COR-L47 (cell line): ENCODE measurements around the gene EFNA5.
A peak's percentile ranks its signal among the peaks of the same experiment; 100 is the strongest.

Experiments
- DNase-seq: peaks from one replicate; lab custom pipeline; 2025; lab: John Stamatoyannopoulos, UW

The EFNA5 gene

DNA sequence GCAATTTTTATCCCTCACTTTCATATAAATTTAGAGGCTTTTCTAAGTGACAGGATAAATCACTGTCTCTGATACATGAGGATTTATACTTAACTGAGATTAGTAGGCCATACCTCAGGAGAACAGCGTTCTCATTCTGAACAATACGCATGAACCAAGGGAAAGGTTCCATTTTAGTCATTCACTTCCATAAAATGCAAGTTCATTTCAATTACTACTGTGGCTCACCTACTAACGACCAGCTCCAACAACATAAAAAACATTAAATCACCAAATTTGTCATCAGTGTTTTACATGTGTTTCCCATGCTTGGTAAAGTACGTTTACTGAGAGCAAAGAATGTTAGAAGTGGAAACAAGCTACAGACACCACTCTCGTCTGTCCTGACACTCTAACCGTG lies 67.4 kb downstream of the EFNA5 start:
- DNase-seq = no peak

- DNase-seq = no peak
These were observed 67.8 kb downstream of the EFNA5 start for GRCh38 chr5:107602896-107603295.

- no peak for DNase-seq
These were observed 69.7 kb downstream of the EFNA5 start for GRCh38 chr5:107601076-107601475.

GRCh38 chr5:107598958-107599357 lies 71.8 kb downstream of the EFNA5 start:
- no peak for DNase-seq

GRCh38 chr5:107597803-107598202 lies 72.9 kb downstream of the EFNA5 start:
- DNase-seq = no peak

DNA sequence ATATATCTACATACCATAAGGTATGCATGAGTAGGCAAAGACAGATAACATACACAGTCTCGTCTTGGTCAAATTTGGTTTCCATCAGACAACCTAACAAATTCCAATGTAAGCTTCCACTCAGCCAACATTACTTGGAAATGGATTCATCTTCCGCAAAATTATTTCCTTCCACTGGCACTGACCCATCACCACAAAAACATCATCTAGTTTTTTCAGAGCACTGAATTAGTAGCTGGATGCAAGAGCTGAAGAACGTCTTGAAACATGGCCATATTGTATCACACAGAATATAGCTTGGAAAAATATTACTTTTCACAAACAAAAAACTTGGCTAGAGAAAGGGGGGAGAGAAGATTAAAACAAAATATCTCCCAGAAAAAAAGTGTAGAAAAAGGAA lies 73.5 kb downstream of the EFNA5 start:
- DNase-seq = no peak

GRCh38 chr5:107594253-107595045 lies 76.3 kb downstream of the EFNA5 start:
- DNase-seq = no peak

DNA sequence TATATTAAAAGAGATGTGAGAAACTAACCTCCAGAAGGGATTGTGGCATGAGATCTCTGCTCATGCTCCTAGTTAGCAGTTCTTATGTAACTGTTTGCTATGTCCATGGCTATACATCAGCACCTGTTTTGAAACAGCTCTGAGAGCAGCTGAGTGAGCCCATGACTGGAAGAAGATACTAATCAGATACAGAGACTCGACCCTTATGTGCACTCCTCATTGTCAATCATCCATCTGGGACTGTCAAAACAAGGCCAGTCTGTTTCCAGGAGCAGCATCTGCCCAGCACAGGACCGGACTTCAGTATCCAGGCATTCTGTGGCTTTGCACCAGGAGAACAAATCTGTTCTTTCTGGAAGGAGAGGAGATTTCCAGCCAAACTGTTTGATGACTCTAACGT lies 77.7 kb downstream of the EFNA5 start:
- DNase-seq = no peak

DNA sequence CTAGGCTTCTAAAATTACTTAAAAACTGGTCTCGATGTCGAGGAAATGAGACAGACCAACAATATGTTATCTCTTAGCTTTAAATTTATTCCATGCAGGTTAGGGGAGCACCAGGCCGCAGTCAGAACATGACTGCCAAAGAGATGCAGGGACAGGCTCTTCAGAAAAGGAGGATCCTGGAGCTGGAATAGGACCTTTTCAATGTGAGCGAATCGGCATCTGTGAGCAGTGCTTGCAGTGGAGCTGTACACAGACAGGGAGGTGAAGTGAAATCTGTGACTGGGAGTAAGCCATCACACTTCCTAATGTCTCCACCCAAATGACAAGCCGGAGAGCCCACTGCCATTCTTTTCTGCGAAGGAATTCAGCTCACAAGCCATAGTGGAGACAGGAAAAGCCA lies 78.2 kb downstream of the EFNA5 start:
- no peak for DNase-seq

DNA sequence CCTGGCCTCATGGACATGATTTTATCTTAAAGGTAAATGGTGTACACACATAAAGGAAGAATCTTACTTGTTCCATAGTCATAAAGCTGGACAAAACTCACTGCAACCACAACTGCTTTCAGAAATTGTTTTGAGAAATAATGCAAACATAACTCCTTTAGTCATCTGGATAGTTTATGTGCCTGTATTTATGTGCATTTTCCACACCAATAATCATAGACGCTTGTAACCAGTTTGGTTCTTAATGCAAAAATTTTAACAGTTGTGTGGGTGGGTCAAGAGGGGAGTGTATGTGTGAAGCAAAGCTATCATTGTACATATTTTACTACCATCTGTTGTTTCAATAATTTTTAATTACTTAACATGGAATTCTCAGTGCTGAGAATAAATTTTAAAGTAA lies 80.1 kb downstream of the EFNA5 start:
- DNase-seq = no peak

DNA sequence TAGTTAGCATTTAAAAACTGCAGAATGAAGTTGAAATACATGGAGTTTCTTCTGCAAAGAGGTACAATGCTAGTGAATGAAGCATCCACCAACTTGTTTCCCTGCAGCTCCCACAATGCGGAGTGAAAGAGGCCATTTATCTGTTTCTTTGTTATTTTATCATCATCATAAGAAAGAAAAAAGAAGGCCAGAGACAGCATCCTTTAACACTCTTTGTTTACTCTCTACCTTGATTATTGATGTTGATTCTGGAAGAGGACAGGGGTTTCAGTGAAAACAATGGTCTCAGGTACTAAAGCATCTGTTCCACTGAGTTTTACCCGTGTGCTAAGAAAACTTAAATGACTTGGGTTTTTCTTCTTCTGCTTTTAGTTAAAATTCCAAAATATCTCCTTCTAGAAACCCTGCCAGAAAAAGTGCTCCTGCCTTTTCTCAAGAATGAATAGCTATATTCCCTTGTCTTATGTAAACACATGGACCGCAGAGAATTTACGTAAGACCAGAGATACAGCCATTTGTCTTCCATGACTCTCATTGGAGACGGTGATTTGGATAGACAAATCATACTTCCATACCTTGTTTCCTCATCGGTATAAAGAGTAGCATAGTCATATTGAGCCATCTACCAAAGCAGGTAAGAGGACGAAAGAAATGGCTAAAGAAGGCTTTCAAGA lies 81.1 kb downstream of the EFNA5 start:
- DNase-seq = no peak

DNA sequence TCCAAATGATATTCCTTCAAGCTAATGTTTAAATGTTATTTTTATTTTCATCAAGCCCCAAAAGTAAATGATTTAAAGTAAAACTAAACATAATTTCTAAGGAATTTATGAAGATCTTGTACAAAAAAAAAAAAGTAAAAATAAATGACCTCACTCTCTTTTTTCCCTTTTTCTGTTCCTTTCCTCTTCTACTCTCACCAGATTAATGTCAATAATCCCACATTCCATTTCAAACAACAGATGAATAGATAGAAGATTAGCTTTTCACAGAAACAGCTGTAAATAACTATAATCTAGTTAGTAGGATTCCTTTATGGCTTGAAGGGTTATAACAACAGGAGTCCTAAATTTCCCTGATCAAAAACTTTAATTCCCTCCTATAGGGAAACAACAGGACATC lies 88.1 kb downstream of the EFNA5 start:
- DNase-seq = no peak

DNA sequence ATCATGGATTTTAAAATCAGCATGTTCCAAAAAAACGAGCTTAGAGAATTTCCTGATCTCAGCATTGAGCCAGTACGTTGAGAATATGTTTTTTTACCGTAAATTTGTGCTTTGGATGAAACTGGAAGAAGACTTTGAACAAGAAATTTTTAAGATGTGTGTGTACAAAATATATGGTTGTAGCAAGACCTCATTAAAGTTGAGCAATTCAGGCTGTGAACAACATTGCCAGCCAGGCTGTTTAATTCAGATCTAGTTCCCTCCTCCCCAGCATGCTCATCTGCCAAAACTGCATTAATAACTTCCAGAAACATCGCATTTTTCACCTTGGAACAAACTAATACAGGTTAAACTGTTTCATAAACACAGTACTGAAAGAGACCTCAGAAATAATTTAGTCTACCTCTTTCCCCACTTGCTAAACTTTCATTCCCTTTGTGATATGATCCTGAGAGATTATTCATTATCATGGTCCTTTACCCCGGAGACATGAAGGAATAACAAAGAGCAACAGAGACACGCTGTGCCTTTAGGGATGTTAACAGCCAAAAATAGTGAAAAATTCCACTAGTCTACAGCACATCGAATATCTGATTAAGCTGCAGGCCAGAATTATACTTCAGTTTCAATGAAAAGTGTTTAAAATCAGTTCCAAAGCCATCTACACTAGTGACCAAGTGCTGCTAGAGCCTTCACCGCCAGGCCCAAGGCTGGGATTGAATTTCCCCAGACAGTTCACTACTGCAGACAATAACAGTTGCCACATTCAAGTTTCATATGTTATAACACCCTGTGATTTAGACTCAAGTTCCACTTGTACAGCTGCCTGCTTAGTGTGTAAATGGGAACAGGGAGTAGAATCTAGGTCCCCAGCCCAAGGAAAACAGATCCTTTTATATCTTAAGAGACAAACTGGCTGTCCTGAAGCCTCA lies 89.6 kb downstream of the EFNA5 start:
- no peak for DNase-seq

GRCh38 chr5:107578051-107578635 lies 92.6 kb downstream of the EFNA5 start:
- no peak for DNase-seq

DNA sequence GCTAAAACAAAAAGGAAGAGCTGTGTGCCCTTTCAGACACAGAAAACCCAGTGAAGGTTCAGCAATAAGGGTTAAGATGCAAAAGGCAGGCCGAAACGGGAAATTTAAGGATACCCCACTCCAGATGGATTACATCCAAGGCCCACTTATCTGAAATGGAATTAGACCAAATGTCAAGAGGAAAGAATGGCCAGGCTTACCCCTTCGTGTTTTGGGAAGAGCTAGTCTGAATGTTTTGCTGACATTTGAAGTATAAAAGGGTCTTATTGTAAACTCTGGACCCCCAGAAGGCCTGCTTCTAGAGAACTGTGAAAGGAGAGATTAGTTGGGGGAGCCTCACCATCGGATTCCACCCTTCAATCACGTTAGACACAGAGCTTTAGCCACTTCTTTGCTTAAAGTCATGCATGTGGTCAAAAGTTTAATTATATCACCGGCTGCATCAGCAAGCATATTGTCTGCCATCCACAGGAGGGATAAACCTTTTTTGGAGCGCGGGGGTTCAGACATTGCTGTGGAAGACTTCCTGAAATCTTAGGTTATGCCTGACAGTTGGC lies 93.3 kb downstream of the EFNA5 start:
- no peak for DNase-seq

DNA sequence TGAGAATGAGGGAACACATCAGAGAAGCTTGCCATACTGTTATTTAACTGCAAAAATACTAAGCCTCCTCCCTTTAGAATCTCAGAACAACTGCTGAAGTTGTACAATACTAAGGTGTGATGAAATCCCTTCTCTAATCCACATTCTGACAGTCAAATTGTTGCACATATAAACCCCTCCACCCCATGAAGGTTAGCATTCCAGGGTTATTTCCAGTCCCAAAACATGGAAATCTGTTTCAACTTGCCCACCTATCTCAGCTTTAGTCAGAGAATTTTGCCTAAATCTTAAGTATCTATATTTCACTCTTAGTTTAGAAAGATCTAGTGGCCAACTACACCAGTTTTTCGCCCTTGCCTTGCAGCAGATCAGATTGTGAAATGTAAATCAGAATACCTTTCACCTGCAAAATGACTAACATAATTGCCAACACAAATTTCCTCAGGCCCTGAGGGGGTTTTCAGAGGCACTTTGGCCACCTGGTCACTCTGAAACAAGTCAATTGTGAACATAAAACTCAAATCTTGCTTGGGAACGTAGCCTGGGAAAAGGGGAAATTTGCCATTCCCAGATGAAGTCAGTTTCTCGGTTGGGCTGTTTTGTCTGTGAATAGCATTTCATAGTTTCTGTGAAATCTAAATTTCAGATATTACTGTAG lies 93.9 kb downstream of the EFNA5 start:
- DNase-seq = no peak

GRCh38 chr5:107576155-107576554 lies 94.6 kb downstream of the EFNA5 start:
- DNase-seq = no peak

DNA sequence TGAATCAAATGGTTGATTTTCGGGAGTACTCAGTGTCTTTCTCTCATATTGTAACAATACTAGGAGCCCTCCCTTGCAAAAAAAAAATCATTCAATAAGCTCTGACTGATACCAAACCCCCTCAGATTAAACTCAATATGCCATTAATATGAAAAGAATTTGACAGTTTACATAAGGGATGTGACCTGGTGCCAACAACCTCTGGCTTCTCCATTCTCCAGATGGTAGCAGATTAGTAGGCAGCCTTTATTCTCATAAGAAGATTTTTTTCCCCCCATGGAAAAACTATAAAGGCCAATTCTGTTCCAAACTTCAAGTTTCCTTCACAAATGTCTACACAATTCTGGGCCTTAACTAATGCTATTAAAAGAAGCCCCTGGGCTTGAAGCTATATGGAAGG lies 96.5 kb downstream of the EFNA5 start:
- DNase-seq = no peak

GRCh38 chr5:107572715-107573368 lies 97.9 kb downstream of the EFNA5 start:
- no peak for DNase-seq

DNA sequence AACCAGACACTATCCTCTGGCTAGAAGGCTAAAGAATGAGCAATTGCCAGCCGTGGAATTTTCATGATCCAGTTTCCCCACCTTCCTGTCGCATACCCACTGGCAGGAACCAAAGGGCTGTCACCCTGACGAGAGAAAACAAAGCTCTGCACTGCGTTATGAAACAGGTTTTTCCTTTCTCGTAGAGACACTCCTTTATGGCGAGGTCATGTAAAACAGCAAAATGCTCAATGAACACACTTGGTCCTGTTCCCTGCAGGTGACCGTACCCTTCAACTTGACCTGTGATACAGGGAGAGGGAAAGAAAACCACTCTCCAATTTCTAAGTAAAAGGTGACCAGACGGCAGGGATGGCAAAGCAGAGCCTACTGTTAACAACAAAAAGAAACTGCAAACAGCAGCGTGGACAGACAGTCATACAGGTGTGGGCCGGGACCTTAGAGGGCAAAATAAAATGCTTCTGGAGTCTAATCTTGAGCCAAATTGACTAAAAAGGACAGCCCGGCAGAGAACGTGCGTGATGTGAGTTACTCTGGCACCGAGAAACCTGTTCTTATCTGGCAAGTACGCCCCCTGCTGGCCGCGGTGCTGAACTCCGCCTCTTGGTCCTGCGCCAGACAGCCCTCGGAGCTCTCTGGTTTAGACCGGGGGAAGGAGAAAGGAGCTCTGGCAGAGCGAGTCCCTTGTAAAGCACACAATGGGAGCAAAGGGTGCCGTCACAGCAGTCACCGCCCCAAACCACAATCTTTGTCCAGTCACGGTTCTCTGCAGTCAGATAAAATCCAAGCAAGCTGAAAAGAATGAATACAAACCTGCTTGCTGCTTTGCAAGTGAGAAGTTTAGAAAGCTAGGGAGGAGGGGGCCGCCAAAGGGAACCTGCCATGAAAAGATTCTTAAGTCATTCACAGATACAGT lies 98.9 kb downstream of the EFNA5 start:
- peak; percentile 88 for DNase-seq
